ENCODE results near the gene OTOGL.
"Not testable (repeated sequence)": the region's sequence is repeated elsewhere in the genome, so short reads cannot be mapped to it uniquely, and the experiment has no call there.

The OTOGL gene

DNA sequence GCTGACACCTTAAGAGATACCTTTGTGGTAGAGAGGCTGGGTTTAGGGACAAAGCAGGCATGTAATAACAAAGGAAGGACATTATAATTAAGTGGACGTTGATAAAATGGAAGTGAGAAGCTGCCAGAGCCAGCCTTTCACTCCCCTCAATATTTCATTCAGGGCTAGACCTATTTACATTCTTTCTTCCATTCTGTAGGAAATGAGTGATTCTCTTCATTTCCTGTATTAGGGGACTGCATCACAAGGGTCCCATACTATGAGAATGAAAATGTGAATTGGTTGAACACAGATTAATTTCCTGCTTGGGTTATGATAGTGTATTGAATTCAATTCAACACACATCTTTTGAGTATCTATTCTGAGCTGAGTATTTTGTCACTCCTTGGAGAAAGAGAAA is 143.0 kb downstream of the OTOGL start:
- ChIA-PET POLR2A (no interaction called here), CTCF (no interaction called here)
- TF ChIP-seq, protein P1, sequence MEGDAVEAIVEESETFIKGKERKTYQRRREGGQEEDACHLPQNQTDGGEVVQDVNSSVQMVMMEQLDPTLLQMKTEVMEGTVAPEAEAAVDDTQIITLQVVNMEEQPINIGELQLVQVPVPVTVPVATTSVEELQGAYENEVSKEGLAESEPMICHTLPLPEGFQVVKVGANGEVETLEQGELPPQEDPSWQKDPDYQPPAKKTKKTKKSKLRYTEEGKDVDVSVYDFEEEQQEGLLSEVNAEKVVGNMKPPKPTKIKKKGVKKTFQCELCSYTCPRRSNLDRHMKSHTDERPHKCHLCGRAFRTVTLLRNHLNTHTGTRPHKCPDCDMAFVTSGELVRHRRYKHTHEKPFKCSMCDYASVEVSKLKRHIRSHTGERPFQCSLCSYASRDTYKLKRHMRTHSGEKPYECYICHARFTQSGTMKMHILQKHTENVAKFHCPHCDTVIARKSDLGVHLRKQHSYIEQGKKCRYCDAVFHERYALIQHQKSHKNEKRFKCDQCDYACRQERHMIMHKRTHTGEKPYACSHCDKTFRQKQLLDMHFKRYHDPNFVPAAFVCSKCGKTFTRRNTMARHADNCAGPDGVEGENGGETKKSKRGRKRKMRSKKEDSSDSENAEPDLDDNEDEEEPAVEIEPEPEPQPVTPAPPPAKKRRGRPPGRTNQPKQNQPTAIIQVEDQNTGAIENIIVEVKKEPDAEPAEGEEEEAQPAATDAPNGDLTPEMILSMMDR (IDR thresholded peaks at IDR 0.05; ENCODE audit: control extremely low read depth, extremely low read depth, low read depth, missing control alignments): no peak
- DNase-seq (ENCODE audit: extremely low spot score): no peak

DNA sequence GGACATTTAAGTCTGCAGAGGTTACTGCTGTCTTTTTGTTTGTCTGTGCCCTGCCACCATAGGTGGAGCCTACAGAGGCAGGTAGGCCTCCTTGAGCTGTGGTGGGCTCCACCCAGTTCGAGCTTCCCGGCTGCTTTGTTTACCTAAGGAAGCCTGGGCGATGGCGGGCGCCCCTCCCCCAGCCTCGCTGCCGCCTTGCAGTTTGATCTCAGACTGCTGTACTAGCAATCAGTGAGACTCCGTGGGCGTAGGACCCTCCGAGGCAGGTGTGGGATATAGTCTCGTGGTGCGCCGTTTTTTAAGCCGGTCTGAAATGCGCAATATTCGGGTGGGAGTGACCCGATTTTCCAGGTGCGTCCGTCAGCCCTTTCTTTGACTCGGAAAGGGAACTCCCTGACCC is 150.2 kb downstream of the OTOGL start:
- DNase-seq (ENCODE audit: extremely low spot score); CTCF ChIA-PET; POLR2A ChIA-PET: not testable (repeated sequence)

GRCh38 chr12:80257920-80258319 is 158.6 kb downstream of the OTOGL start:
- TF ChIP-seq, protein P1 (IDR thresholded peaks at IDR 0.05; ENCODE audit: control extremely low read depth, extremely low read depth, low read depth, missing control alignments): no peak
- ChIA-PET CTCF (interaction anchor here (1.8 kb wide), 1 partner anchor 12 kb away, joined by 8 read pairs; no protein-coding TSS in a partner anchor), POLR2A (no interaction called here)
- no peak for DNase-seq (ENCODE audit: extremely low spot score)

- TF ChIP-seq, protein P1 (IDR thresholded peaks at IDR 0.05; ENCODE audit: control extremely low read depth, extremely low read depth, low read depth, missing control alignments): no peak
- CTCF ChIA-PET: interaction anchor here (1.2 kb wide), 2 partner anchors 10 to 16 kb away, joined by 4 to 5 read pairs; no protein-coding TSS in a partner anchor
- POLR2A ChIA-PET: no interaction called here
- no peak for DNase-seq (ENCODE audit: extremely low spot score)
Observed at GRCh38 chr12:80260269-80260668, 160.9 kb downstream of the OTOGL start.

DNA sequence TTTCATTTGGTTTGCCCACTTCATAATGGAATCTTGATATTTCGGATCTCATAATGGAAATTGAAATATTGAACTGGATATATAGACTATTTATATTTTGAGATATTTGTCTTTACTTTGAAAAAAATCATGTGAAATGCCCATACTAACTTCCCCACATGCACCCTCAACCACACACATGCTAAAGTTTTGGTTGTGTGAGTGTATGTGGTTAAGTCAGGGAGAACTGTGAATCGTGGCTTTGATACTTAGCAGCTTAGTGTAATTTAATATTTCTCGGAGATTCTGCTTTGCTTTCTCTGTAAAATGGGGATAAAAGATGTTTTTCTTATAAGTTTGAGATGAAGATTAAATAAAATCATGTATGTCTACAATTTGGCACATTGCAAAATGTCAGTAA is 162.1 kb downstream of the OTOGL start:
- no peak for DNase-seq (ENCODE audit: extremely low spot score)
- TF ChIP-seq, protein P1 (IDR thresholded peaks at IDR 0.05; ENCODE audit: control extremely low read depth, extremely low read depth, low read depth, missing control alignments): no peak
- CTCF ChIA-PET: interaction anchor here (1.0 kb wide), 1 partner anchor 8 kb away, joined by 4 read pairs; no protein-coding TSS in a partner anchor
- POLR2A ChIA-PET: no interaction called here

- DNase-seq (ENCODE audit: extremely low spot score): no peak
- CTCF ChIA-PET: no interaction called here
- TF ChIP-seq, protein P1 (IDR thresholded peaks at IDR 0.05; ENCODE audit: control extremely low read depth, extremely low read depth, low read depth, missing control alignments): no peak
- POLR2A ChIA-PET: no interaction called here
Observed at GRCh38 chr12:80262346-80262745, 163.0 kb downstream of the OTOGL start.

DNA sequence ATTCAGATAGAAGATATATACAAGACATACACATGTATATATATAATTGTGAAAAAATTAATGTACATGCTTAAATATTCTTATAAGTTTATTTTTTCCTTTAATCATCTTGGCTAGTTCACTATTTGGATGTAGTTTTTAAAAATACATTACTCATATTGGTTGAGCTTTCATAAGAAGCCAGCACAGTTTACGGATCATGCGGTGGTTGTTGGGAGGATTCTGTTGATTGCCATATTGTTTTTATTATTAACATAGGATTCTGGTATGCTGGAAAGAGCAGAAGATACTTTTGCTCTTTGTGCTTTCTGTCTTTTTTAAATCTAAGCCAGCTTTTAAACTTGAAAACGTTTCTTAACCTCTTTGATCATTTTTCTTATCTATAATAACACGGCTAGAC is 163.4 kb downstream of the OTOGL start:
- ChIA-PET POLR2A (no interaction called here), CTCF (interaction anchor here (2.4 kb wide), 1 partner anchor 709 kb away, joined by 5 read pairs; no protein-coding TSS in a partner anchor)
- TF ChIP-seq, protein P1 (IDR thresholded peaks at IDR 0.05; ENCODE audit: control extremely low read depth, extremely low read depth, low read depth, missing control alignments): no peak

More for the DNA sequence above, 163.4 kb downstream of the OTOGL start:
- no peak for DNase-seq (ENCODE audit: extremely low spot score)
